Stimulated activated naive CD4-positive, alpha-beta T cell (primary cell): ENCODE results near the gene CHST13.
"Not testable (repeated sequence)": the region's sequence is repeated elsewhere in the genome, so short reads cannot be mapped to it uniquely, and the experiment has no call there.

Experiments
- DNase-seq, 6 experiments: peaks; one replicate each; lab custom pipeline; 2025; lab: John Stamatoyannopoulos, UW

Gene CHST13

GRCh38 chr3:126525853-126526667 lies 2.1 kb downstream of the CHST13 start:
- no peak for DNase-seq

GRCh38 chr3:126526668-126527005 lies 2.7 kb downstream of the CHST13 start:
- DNase-seq = no peak

GRCh38 chr3:126527006-126527405 lies 3.1 kb downstream of the CHST13 start:
- DNase-seq = no peak

GRCh38 chr3:126527455-126528211 lies 3.7 kb downstream of the CHST13 start:
- no peak for DNase-seq

GRCh38 chr3:126528419-126528799 lies 4.5 kb downstream of the CHST13 start:
- DNase-seq = no peak

- DNase-seq = no peak
Measured at GRCh38 chr3:126528800-126529541, 5.0 kb downstream of the CHST13 start.

GRCh38 chr3:126529585-126530170 lies 5.7 kb downstream of the CHST13 start:
- no peak for DNase-seq

- DNase-seq = no peak
Measured at GRCh38 chr3:126530171-126531050, 6.5 kb downstream of the CHST13 start.

GRCh38 chr3:126531051-126531330 lies 7.0 kb downstream of the CHST13 start:
- DNase-seq = no peak

- no peak for DNase-seq
Measured at GRCh38 chr3:126533506-126533905, 9.6 kb downstream of the CHST13 start.

- DNase-seq = not testable (repeated sequence)
Measured at GRCh38 chr3:126534716-126535115, 10.8 kb downstream of the CHST13 start.

- DNase-seq = no peak
Measured at GRCh38 chr3:126535636-126536035, 11.7 kb downstream of the CHST13 start.

- no peak for DNase-seq
Measured at GRCh38 chr3:126536126-126536525, 12.2 kb downstream of the CHST13 start.

GRCh38 chr3:126537116-126537729 lies 13.3 kb downstream of the CHST13 start:
- DNase-seq = no peak

- no peak for DNase-seq
Measured at GRCh38 chr3:126537730-126538281, 13.9 kb downstream of the CHST13 start.

- DNase-seq = no peak
Measured at GRCh38 chr3:126538316-126538715, 14.4 kb downstream of the CHST13 start.

GRCh38 chr3:126538966-126539365 lies 15.0 kb downstream of the CHST13 start:
- DNase-seq = no peak

- DNase-seq = no peak
Measured at GRCh38 chr3:126539558-126540250, 15.7 kb downstream of the CHST13 start.

- no peak for DNase-seq
Measured at GRCh38 chr3:126540342-126540849, 16.4 kb downstream of the CHST13 start.
